Spleen (tissue), 11 donors: ENCODE measurements around the gene HK2. TPM values are rescaled to one million over a fixed set of nuclear protein-coding genes. Genes with fewer than 3 reads are reported as not detected.
"Not testable (repeated sequence)": the region's sequence is repeated elsewhere in the genome, so short reads cannot be mapped to it uniquely, and the experiment has no call there.

Source experiments
- DNase-seq: peaks from one replicate; pipeline ENCODE4 v3.0.0-alpha.2; 2020
- H3K27ac ChIP-seq, 8 donors: fragments of 200-600 bp; sonication (generic) in 7 of 8; 1 replicate in 4 of 8; 2 replicates in 4 of 8; pipeline versions ENCODE4 v1.5.0 to v1.8.0; 2016 to 2021; ENCODE audit warnings: inconsistent platforms in 4 of 8, mild to moderate bottlenecking in 4 of 8, moderate library complexity in 1 of 8
- H3K27me3 ChIP-seq, 7 donors: fragments of 200-600 bp; sonication (generic) in 6 of 7; replicated peaks in 1 of 7; 1 replicate in 4 of 7; 2 replicates in 3 of 7; pipeline versions ENCODE4 v1.5.0 to v1.8.0; 2016 to 2021; ENCODE audit warnings: inconsistent platforms in 3 of 7, mild to moderate bottlenecking in 1 of 7
- H3K36me3 ChIP-seq, 6 donors: fragments of 200-600 bp; sonication (generic) in 5 of 6; 1 replicate in 4 of 6; 2 replicates in 2 of 6; pipeline versions ENCODE4 v1.5.0 to v1.8.0; 2016 to 2021; ENCODE audit warnings: inconsistent platforms in 2 of 6
- H3K4me1 ChIP-seq, 6 donors: fragments of 200-600 bp; sonication (generic) in 5 of 6; 1 replicate in 3 of 6; 2 replicates in 3 of 6; pipeline versions ENCODE4 v1.5.0 to v1.8.0; 2016 to 2021; ENCODE audit warnings: inconsistent platforms in 3 of 6
- H3K4me3 ChIP-seq, 8 donors: fragments of 200-600 bp; sonication (generic) in 7 of 8; 1 replicate in 4 of 8; 2 replicates in 4 of 8; pipeline versions ENCODE4 v1.5.0 to v1.8.0; 2016 to 2021; ENCODE audit warnings: inconsistent platforms in 4 of 8, mild to moderate bottlenecking in 4 of 8, moderate library complexity in 2 of 8
- H3K9me3 ChIP-seq, 8 donors: fragments of 200-600 bp; sonication (generic) in 7 of 8; 1 replicate in 4 of 8; 2 replicates in 4 of 8; pipeline versions ENCODE4 v1.5.0 to v1.8.0; 2016 to 2021; ENCODE audit warnings: inconsistent platforms in 4 of 8
- POLR2A ChIP-seq, 3 donors: fragments of 450-650 bp; IDR thresholded peaks; one replicate each; pipeline ENCODE4 v1.5.1; 2017; ENCODE audit warnings: antibody characterized with exemption in 3 of 3, mild to moderate bottlenecking in 1 of 3
- POLR2AphosphoS5 ChIP-seq, 3 donors: sonication (generic); formaldehyde crosslinking; IDR thresholded peaks; one replicate each; pipeline ENCODE4 v1.5.1; 2017; ENCODE audit warnings: antibody characterized with exemption in 3 of 3
- WGBS, 5 donors: extraction: QIAGEN DNeasy Blood & Tissue Kit in 3 of 5; methylation state at CpG; one replicate each; pipeline versions ENCODE4 v1.1.5 to v1.1.7; 2013 to 2018; 5-methylcytosine and 5-hydroxymethylcytosine counted together
- intact Hi-C: fragments of 100-400 bp; cut with DNase I; formaldehyde crosslinking; loops from one replicate; pipeline ENCODE4 v1.15.0; 2023; ENCODE audit warnings: low total_unique reads
- polyA plus RNA-seq, 3 donors: library from polyadenylated mRNA; stranded (reverse); fragments of 200-250 nt; gene quantifications; one replicate each; pipeline ENCODE4 v1.2.1, GENCODE V29; 2013
- total RNA-seq, 7 donors: library from RNA; depleted of rRNA in 3 of 7; stranded (reverse); fragments of >200 nt in 3 of 7; fragmentation: NEBNext Ultra II Directional in 4 of 7; extraction: Animal tissue kit (Norgen Biotek cat#: 25700) in 4 of 7; gene quantifications; one replicate each; pipeline versions ENCODE4 v1.1.0 to v1.2.1, GENCODE V29; 2016 to 2021
- TF ChIP-seq, protein P1 (sequence below), 11 experiments: fragments of 200-600 bp in 7 of 11; fragments of 450-650 bp in 4 of 11; sonication (generic) in 4 of 11; IDR thresholded peaks in 8 of 11; conservative IDR thresholded peaks in 3 of 11; 1 replicate in 7 of 11; 2 replicates in 4 of 11; pipeline versions ENCODE4 v1.4.0 to v1.8.0; 2016 to 2021; ENCODE audit warnings: antibody characterized with exemption in 11 of 11, inconsistent platforms in 4 of 11, mild to moderate bottlenecking in 1 of 11
- donor health status: healthy with polysubstance abuse.
- donor health status: DM: no; HTN: no; CAD: no; lungs with moderate emphysema.
- donor health status: DM: no; HTN: no; CAD: no.
- donor health status: Bipolar disorder and iron deficiency.
- donor health status: healthy.
- donor health status: DM: no; HTN: no; CAD: no.
- donor health status: DM: yes; HTN: yes; CAD: no.

Gene HK2
- total and polyA plus RNA-seq, 10 donors, result 4.8 to 67.8 (median 16.1) TPM

DNA sequence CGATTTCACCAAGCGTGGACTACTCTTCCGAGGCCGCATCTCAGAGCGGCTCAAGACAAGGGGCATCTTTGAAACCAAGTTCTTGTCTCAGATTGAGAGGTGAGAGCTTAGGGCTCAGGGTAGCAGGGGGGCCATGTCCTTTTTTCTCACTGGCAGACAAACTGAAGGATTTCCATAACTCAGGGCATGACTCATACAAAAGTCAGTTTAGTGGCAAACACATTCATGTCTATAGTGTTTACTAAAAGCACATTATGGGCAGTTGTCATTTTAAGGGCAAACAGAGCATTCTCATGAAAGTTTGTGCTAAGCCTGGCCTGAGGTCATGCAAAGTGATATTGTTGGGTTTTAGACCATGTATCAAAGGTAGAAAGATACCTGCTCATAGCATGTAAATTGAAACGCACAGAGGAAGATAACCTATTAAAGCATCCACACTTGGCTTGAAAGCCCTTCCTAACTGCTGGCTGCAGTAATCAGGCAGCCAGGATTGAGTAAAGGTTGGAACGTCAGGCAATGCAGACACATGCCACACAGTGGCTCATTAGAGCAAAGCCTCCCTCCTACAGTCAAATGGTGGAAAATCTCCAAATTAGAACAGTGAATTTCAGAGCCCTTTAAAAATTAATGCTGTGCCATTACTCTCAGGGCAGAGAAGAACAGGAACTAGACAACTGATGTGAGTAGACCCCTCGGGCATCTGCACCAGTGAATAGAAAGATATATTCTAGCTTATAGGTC lies 54.2 kb downstream of the HK2 start:
- Histone ChIP-seq H3K27me3 (no peaks in the 10 kb centered on the region), H3K4me3 (no peak overlapping the region), H3K4me1 (peaks cover 0 to 18% (median 0%) of the 10 kb centered on the region in 6 donors), H3K9me3 (no peaks in the 10 kb centered on the region), H3K36me3 (peaks cover 0 to 96% (median 67%) of the 10 kb centered on the region in 6 donors), H3K27ac (no peak overlapping the region)
- DNase-seq, result no peak
- 91 to 93% (median 92%) methylated on average over 8 of the region's 8 CpGs for WGBS, 5 donors
- intact Hi-C loops, result no loop called here
- TF ChIP-seq POLR2A (IDR thresholded peaks at IDR 0.05) (no peak), POLR2AphosphoS5 (IDR thresholded peaks at IDR 0.05) (no peak)
- TF ChIP-seq, protein P1, sequence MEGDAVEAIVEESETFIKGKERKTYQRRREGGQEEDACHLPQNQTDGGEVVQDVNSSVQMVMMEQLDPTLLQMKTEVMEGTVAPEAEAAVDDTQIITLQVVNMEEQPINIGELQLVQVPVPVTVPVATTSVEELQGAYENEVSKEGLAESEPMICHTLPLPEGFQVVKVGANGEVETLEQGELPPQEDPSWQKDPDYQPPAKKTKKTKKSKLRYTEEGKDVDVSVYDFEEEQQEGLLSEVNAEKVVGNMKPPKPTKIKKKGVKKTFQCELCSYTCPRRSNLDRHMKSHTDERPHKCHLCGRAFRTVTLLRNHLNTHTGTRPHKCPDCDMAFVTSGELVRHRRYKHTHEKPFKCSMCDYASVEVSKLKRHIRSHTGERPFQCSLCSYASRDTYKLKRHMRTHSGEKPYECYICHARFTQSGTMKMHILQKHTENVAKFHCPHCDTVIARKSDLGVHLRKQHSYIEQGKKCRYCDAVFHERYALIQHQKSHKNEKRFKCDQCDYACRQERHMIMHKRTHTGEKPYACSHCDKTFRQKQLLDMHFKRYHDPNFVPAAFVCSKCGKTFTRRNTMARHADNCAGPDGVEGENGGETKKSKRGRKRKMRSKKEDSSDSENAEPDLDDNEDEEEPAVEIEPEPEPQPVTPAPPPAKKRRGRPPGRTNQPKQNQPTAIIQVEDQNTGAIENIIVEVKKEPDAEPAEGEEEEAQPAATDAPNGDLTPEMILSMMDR (IDR thresholded peaks at IDR 0.05 in 8 of 11, conservative IDR thresholded peaks at IDR 0.05 in 3 of 11), result no peak

DNA sequence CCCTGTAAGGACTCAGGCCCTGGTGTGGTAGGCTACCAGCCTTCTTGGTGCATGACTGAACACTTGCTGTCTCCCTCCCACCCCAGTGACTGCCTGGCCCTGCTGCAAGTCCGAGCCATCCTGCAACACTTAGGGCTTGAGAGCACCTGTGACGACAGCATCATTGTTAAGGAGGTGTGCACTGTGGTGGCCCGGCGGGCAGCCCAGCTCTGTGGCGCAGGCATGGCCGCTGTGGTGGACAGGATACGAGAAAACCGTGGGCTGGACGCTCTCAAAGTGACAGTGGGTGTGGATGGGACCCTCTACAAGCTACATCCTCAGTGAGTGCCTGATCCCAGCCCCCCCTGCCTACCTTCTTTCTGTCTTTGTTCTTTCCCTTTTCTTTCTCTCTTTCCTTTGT lies 55.2 kb downstream of the HK2 start:
- WGBS, 5 donors, result 81 to 98% (median 95%) methylated on average over 5 to 9 of the region's 9 CpGs
- Histone ChIP-seq H3K9me3 (no peaks in the 10 kb centered on the region), H3K27ac (no peak overlapping the region), H3K4me3 (no peak overlapping the region), H3K4me1 (peaks cover 0 to 8% (median 0%) of the 10 kb centered on the region in 6 donors), H3K27me3 (no peaks in the 10 kb centered on the region), H3K36me3 (peaks cover 0 to 95% (median 62%) of the 10 kb centered on the region in 6 donors)
- TF ChIP-seq, protein P1 (IDR thresholded peaks at IDR 0.05 in 8 of 11, conservative IDR thresholded peaks at IDR 0.05 in 3 of 11), result no peak
- no peak for TF ChIP-seq POLR2AphosphoS5 (IDR thresholded peaks at IDR 0.05)
- TF ChIP-seq POLR2A (IDR thresholded peaks at IDR 0.05), result no peak
- no peak for DNase-seq
- intact Hi-C loops, result no loop called here

DNA sequence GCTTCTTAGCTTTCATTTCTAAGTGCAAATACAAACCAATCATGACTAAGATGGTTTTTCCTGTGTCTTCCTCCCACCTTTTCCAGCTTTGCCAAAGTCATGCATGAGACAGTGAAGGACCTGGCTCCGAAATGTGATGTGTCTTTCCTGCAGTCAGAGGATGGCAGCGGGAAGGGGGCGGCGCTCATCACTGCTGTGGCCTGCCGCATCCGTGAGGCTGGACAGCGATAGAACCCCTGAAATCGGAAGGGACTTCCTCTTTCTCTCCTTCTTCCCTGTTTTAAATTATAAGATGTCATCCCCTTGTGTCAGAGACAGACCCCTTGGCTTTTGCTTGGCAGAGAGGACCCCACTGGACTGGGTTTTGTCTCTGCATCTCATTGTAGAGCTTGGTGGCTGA lies 56.8 kb downstream of the HK2 start:
- H3K4me1 ChIP-seq, result no peaks in the 10 kb centered on the region
- WGBS, 5 donors, result 62 to 85% (median 74%) methylated on average over 8 of the region's 8 CpGs
- peaks cover 0 to 9% (median 0%) of the 10 kb centered on the region in 8 donors for H3K9me3 ChIP-seq
- no peaks in the 10 kb centered on the region for H3K27me3 ChIP-seq
- H3K4me3 ChIP-seq, result no peak overlapping the region
- peaks cover 0 to 95% (median 51%) of the 10 kb centered on the region in 6 donors for H3K36me3 ChIP-seq
- no peak overlapping the region for H3K27ac ChIP-seq
- no peak for DNase-seq
- intact Hi-C loops, result no loop called here
- TF ChIP-seq POLR2A (IDR thresholded peaks at IDR 0.05) (no peak), POLR2AphosphoS5 (IDR thresholded peaks at IDR 0.05) (no peak)
- TF ChIP-seq, protein P1 (IDR thresholded peaks at IDR 0.05 in 8 of 11, conservative IDR thresholded peaks at IDR 0.05 in 3 of 11), result no peak

DNA sequence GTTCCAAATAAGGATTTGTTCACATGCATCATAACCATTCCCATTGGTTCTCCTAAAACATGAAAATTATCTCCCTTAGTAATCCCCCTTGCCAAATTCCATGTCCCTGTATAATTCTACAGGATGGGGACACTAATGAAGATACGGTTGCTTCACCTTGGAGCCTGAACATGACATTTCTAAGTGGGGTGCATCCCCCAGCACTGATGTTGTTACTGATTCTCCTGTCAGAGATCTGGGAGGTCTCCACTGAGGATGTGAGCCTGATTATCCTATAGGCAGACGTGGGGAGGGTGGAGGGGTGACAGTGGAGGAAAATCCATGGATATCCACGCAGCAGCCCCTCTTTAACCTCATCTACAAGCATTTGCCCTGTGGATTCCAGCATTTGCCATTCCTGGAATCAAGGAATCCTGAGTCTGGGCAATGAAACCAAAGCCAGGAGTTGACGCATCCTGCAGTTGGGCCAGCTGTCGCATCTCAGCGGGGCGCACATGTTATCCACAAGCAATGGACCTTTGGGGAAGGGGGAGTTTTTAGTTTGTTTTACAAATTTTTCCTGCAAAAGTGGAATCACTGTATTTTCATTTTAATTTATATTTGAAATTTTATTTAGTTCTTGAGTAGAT lies 57.3 kb downstream of the HK2 start:
- peaks cover 0 to 95% (median 47%) of the 10 kb centered on the region in 6 donors for H3K36me3 ChIP-seq
- no peaks in the 10 kb centered on the region for H3K27me3 ChIP-seq
- peaks cover 0 to 9% (median 0%) of the 10 kb centered on the region in 8 donors for H3K9me3 ChIP-seq
- no peak overlapping the region for H3K27ac ChIP-seq
- DNase-seq, result no peak
- no peak for TF ChIP-seq POLR2AphosphoS5 (IDR thresholded peaks at IDR 0.05)
- TF ChIP-seq, protein P1 (IDR thresholded peaks at IDR 0.05 in 8 of 11, conservative IDR thresholded peaks at IDR 0.05 in 3 of 11), result no peak
- TF ChIP-seq POLR2A (IDR thresholded peaks at IDR 0.05), result no peak
- no peak overlapping the region for H3K4me3 ChIP-seq
- no peaks in the 10 kb centered on the region for H3K4me1 ChIP-seq
- intact Hi-C loops, result no loop called here
- WGBS, 5 donors, result 79 to 90% (median 81%) methylated on average over 7 of the region's 7 CpGs

GRCh38 chr2:74891816-74892215 lies 57.9 kb downstream of the HK2 start:
- H3K4me3 ChIP-seq, DNase-seq, H3K4me1 ChIP-seq, H3K9me3 ChIP-seq, H3K27me3 ChIP-seq, intact Hi-C loops, H3K27ac ChIP-seq: not testable (repeated sequence)
- 77 to 85% (median 79%) methylated on average over 4 of the region's 4 CpGs for WGBS, 5 donors
- H3K36me3 ChIP-seq, result peaks cover 0 to 93% (median 42%) of the 10 kb centered on the region in 6 donors
